LHCN-M2 (cell line): ENCODE results near the gene NTRK3. TPM values are rescaled to one million over a fixed set of nuclear protein-coding genes. Genes with fewer than 3 reads are reported as not detected.
A peak's percentile ranks its signal among the peaks of the same experiment; 100 is the strongest.

Experiments used
- DNase-seq: peaks from one replicate; pipeline ENCODE4 v3.0.0-alpha.2; 2012; ENCODE audit warnings: low read depth
- total RNA-seq: library from RNA; depleted of rRNA; stranded (reverse); fragments of >200 nt; gene quantifications from 2 replicates; pipeline ENCODE4 v1.2.3, GENCODE V29; 2014

NTRK3 gene
- total RNA-seq, 1 experiment from 2014 or later = 0.23 TPM

- DNase-seq = no peak
Measured at GRCh38 chr15:88124199-88124598, 132.3 kb downstream of the NTRK3 start.

- DNase-seq = no peak
Measured at GRCh38 chr15:88121968-88122530, 134.5 kb downstream of the NTRK3 start.

DNA sequence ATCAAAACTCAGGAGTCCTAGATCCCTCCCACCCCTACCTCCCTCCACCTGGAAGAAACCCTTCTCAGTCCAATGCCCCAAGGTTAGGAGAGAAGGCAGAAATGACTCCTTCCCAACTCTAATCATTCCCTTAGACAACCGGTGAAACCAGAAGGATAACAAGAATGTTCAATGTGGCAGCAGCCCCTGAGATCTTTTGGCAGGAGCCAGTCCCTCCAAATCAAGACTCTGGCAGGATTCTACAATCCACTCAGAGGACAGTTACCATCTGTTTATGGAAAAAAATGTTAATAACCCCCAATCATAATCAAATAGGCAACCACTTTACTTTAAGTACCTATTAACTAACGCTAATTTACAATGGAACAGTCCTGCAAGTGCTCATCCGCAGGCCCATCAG, 136.5 kb downstream of the NTRK3 start:
- no peak for DNase-seq

GRCh38 chr15:88118741-88119140, 137.8 kb downstream of the NTRK3 start:
- DNase-seq = no peak

DNA sequence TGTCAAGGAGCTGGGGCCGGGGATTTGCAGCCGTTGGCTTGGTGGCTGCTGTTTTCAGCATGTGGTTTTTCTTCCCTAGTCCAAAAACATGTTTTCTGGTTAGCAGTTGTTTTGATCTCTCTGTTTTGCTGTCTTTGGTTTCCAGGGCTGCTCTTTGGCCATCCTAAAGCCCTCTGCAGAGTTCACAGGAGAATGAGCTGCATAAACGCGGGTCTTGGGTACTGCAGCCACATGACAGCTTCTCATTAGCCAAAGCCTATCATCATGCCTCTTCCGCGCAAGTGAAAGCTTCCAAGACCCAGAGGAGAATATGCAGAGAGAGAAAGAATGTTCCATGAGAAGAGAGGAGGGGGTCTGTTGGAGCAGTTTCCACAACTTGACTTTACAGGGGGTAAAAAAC, 138.5 kb downstream of the NTRK3 start:
- no peak for DNase-seq

DNA sequence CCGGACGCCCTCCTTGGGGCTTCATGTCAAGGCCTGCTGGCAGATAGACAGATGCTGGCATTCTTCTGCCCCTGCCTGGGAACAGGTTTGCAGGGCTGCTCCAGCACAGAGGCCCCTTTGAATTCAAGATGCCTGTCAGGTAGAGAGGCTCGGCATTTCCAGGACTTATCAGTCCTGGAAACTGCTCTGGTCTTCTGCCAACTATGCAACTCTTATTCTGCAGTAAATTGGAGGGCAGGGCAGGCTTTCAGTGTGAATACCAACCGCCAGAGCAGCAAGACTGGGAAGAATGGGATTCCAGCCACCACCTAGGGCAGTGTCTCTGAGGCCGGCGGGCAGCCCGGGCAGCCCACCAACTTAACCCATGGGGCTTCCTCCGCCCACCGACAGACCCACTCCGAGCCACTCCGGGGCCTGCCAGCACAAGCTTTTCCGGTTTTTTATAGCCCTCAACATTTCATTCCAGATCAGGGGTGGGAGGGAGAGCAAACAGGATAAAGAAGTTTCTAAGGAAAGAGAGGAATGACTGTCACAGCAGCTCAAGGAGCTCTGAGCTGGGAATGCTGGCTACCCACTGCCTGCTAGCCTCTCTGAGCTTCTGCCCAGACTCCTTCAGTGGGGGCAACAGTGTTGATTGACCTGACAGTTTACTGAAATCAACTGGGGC, 140.9 kb downstream of the NTRK3 start:
- DNase-seq = no peak

DNA sequence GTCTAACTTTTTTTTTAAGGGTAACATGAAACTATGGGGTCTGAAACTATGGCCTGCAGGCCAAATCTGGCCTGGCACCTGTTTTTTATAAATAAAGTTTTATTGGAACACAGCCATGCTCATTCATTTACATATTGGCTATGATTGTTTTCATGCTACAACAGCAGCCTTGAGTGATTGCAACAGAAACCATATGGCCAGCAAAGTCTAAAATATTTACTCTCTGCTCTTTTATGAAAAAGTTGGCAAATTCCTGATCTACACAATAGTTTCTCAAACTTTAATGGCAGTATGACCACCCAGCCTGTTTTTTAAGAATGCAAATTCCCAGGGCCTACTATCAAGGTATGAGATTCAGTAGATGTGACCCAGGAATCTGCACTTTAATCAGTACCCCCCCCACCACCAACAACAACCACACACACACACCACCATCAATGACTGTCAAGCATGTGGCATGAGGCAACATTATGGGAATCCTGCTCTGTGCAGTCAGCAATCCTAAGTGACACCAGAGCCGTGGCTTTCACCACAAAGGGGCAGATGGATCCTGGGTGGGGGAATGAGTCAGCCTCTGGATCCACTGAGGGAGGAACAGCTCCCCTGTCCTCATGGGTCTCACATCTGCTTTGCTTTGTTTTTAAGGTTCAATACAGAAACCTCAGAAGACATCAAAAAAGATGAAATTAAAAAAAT, 142.8 kb downstream of the NTRK3 start:
- DNase-seq = peak; percentile 80

DNA sequence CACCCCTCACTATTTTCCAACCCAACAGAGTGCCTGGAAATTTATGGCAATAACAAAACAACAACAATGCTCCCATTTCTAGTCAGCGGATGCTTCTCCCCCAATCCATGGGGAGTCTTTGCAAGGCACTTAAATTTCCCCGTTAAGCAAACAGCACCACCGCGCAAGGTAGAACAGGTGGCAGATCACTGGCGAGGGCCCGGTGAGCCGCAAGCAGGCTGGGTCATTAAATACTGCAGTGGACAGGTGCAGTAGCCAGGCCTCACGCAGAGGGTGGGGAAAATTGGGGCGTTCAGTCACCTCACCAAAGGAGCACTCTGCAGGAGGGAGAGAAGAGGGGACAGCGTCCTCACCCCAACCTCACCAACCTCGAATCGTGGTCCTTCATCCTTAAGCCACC, 147.5 kb downstream of the NTRK3 start:
- DNase-seq = no peak

DNA sequence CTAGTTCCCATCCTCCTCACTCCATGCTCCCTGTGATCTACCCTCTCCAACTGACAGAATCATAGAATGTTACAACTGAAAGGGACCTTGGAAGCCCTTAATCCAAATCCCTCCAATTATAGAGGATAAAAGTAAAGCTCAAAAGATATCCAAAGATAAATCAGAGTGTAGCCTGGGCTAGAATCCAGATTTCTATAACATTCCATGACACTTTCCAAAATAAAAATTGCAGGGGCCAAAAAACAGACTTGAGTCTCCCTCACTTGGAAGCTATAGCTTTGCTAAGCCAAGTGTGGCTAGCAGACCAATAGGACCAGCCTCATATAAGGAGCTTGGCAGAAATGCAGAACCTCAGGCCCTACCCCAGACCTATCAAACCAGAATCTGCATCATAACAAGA, 148.1 kb downstream of the NTRK3 start:
- DNase-seq = no peak

- DNase-seq = no peak
Measured at GRCh38 chr15:88106074-88106473, 150.5 kb downstream of the NTRK3 start.

DNA sequence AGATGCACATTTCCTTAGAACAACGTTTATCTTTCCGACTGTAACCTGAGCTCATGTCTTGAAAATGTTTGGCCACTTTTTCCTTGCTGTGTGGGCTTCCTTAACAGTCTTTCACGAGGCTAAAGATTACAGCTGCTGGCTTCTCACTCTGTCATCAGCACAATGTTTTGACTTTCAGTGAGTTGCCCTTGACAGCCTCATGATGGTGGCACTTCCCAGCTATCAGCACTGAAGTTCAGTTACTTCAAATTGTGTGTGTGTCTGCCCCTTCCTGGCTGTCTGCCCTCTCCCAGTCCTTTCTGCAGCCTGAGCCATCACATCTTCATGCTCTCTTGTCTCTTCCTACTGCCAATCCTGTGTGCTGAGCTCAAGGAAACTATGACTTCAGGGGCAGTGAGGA, 152.2 kb downstream of the NTRK3 start:
- no peak for DNase-seq

GRCh38 chr15:88100181-88100580, 156.4 kb downstream of the NTRK3 start:
- DNase-seq = no peak

DNA sequence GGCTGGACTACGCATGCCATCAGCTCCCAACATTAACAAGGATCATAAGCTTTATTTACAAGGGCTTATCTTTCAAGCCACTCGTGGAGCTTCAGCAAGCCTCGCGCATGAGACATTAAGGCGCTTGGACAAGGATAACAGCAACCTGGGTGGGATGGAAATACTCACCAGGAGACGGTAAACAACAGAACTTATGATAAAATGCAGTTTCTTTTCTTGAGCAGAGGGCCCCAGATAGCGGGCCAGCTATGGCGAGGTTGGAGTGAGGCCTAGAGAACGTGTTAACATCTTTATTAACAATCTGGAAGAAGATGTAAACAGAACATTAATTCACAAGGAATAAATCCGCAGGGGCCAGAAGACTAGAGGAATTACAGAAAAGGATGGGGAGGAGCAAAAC, 158.2 kb downstream of the NTRK3 start:
- no peak for DNase-seq

- no peak for DNase-seq
Measured at GRCh38 chr15:88091444-88092016, 165.0 kb downstream of the NTRK3 start.

- DNase-seq = no peak
Measured at GRCh38 chr15:88090481-88091011, 166.0 kb downstream of the NTRK3 start.

GRCh38 chr15:88089731-88090130, 166.8 kb downstream of the NTRK3 start:
- DNase-seq = no peak

GRCh38 chr15:88089024-88089620, 167.4 kb downstream of the NTRK3 start:
- DNase-seq = no peak

DNA sequence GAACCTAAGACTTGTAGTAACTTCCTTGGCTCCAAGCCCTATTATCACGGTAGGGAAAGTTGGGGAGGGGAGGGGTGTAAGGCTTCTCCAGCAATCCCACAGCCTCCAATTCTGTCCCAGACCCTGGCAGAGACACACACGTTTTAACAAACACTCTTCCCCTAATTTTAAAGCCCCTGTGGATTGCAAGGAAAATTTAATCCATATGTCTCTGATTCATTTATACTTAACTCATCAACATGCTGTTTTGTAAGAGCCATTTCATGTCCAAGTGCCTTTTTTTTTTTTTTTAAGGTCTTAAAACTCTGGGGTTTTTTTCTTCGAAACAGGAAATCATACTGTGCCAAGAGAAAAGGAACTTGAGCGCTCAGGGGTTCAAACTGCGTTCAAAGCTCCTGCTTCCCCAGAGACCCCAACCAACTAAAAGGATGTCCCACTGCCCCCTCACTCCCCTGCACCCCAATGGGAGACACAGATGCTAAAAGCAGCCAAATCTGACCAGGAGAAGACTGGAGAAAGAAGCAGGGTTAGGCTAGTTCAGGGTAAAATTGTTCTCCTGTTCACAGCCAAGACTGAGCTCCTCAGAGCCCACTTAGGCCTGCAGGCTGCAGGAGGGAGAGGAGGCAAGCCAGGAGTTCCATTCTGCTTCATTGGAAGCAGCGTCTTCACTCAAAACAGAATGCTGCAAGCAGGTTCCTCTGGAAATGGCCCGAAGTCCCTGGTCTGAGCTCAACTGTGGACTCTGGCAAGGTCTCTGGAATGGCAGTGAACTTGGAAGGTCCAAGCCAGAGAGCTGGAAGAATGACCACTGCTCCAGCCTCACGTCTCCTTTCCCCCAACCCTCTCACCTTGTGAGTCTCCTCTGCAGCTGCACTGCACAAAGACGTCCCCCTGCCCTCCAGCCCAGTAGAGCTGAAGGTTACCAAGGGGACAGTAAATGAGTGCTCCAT, 172.5 kb downstream of the NTRK3 start:
- no peak for DNase-seq

GRCh38 chr15:88080616-88081015, 175.9 kb downstream of the NTRK3 start:
- DNase-seq = no peak

DNA sequence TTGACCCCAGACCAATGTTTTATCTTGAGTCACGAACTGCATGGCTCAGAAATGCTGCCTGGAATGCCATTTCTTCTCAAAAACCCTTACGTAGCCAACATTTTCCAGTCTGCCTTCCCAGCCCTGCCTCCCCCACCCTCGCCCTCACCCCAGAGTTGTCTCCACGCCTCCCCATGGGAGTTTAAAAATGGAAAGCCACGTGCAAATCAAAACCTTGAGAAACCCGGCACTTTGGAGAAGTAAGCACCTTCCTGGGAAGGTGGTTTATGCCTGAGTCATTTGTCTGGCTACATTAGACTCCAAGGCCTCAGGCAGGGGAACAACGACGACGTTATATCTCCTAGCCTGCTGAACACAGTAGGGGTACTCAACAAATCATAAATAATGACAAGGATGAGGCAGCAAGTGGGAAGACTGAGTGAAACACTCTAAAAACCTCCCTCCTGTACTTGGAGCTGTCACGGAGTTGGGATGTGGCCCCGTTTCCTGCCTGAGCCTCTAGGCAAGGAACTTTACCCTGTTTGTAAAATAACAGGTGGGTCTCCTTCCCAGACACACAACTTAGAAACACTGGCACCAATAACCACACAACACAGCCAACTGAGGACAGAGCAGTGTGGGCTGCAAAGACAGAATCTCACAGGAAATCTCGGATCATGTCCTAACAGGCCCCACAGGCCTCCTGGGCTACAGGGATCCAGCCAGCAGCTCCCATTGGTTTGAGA, 179.1 kb downstream of the NTRK3 start:
- DNase-seq = no peak
